ENCODE results near the gene FAM216A. TPM values are rescaled to one million over a fixed set of nuclear protein-coding genes. Genes with fewer than 3 reads are reported as not detected.
"Not testable (repeated sequence)": the region's sequence is repeated elsewhere in the genome, so short reads cannot be mapped to it uniquely, and the experiment has no call there.

The FAM216A gene
- total RNA-seq, 2 experiments from 2014 or later, result 77.1 to 77.3 TPM

GRCh38 chr12:110426406-110426805, 42.2 kb upstream of the FAM216A start:
- ChIA-PET CTCF (interaction anchor here (1.5 kb wide), 1 partner anchor 23 kb away, joined by 6 read pairs; the partner anchor contains the start of gene ARPC3), POLR2A (no interaction called here)
- Mint-ChIP-seq H3K4me1 (ENCODE audit: low read depth) (no peaks in the 10 kb centered on the region), H3K4me3 (no peak overlapping the region), H3K9me3 (no peaks in the 10 kb centered on the region), H3K36me3 (ENCODE audit: low read depth) (no peaks in the 10 kb centered on the region), H3K27ac (no peak overlapping the region), H3K27me3 (no peaks in the 10 kb centered on the region)
- no peak for ATAC-seq
- no peak for DNase-seq
- intact Hi-C loops (cut with micrococcal nuclease), result no loop called here
- TF ChIP-seq CTCF (IDR thresholded peaks at IDR 0.05), result no peak

- ATAC-seq; DNase-seq; H3K9me3 Mint-ChIP-seq; POLR2A ChIA-PET; H3K27me3 Mint-ChIP-seq; H3K4me1 Mint-ChIP-seq (ENCODE audit: low read depth); H3K36me3 Mint-ChIP-seq (ENCODE audit: low read depth); H3K4me3 Mint-ChIP-seq; H3K27ac Mint-ChIP-seq: not testable (repeated sequence)
- intact Hi-C loops (cut with micrococcal nuclease), result loop anchor here (2.0 kb wide), 1 partner anchor 75 kb away; no protein-coding TSS in a partner anchor
- CTCF ChIA-PET, result interaction anchor here (2.6 kb wide), 1 partner anchor 8 kb away, joined by 33 read pairs; no protein-coding TSS in a partner anchor
Measured at GRCh38 chr12:110429676-110430075, 39.0 kb upstream of the FAM216A start.

- Mint-ChIP-seq H3K9me3 (no peaks in the 10 kb centered on the region), H3K4me3 (no peak overlapping the region), H3K27ac (no peak overlapping the region), H3K4me1 (ENCODE audit: low read depth) (peaks cover 5% of the 10 kb centered on the region), H3K36me3 (ENCODE audit: low read depth) (peaks cover 18% of the 10 kb centered on the region), H3K27me3 (no peaks in the 10 kb centered on the region)
- ChIA-PET POLR2A (interaction anchor here (0.6 to 2.0 kb wide), 14 partner anchors 8 to 351 kb away, joined by 3 to 15 read pairs (median 4); partner anchors contain the start of genes ARPC3, ATP2A2 and FAM216A), CTCF (interaction anchor here (0.6 to 4.9 kb wide), 62 partner anchors 8 to 658 kb away, joined by 3 to 71 read pairs (median 4); partner anchors contain the start of genes ANAPC7, ARPC3, ATP2A2 and FAM216A)
- TF ChIP-seq CTCF (IDR thresholded peaks at IDR 0.05), result no peak
- intact Hi-C loops (cut with micrococcal nuclease), result loop anchor here (1.0 to 2.0 kb wide), 2 partner anchors 77 to 332 kb away; no protein-coding TSS in a partner anchor
- DNase-seq (peak; percentile 39), ATAC-seq (peak; percentile 40)
Measured at GRCh38 chr12:110431957-110432587, 36.6 kb upstream of the FAM216A start.

- Mint-ChIP-seq H3K4me1 (ENCODE audit: low read depth) (peaks cover 5% of the 10 kb centered on the region), H3K4me3 (no peak overlapping the region), H3K27ac (no peak overlapping the region), H3K27me3 (no peaks in the 10 kb centered on the region), H3K9me3 (no peaks in the 10 kb centered on the region), H3K36me3 (ENCODE audit: low read depth) (peaks cover 37% of the 10 kb centered on the region)
- CTCF ChIA-PET, result no interaction called here
- DNase-seq, result no peak
- intact Hi-C loops (cut with micrococcal nuclease), result no loop called here
- no peak for ATAC-seq
- POLR2A ChIA-PET, result no interaction called here
- no peak for TF ChIP-seq CTCF (IDR thresholded peaks at IDR 0.05)
Measured at GRCh38 chr12:110436231-110436630, 32.4 kb upstream of the FAM216A start.

GRCh38 chr12:110444455-110444854, 24.2 kb upstream of the FAM216A start:
- ATAC-seq (no peak), DNase-seq (no peak)
- POLR2A ChIA-PET, result interaction anchor here (1.9 kb wide), 1 partner anchor 22 kb away, joined by 5 read pairs; no protein-coding TSS in a partner anchor
- no peak for TF ChIP-seq CTCF (IDR thresholded peaks at IDR 0.05)
- no peak overlapping the region for H3K27ac Mint-ChIP-seq
- CTCF ChIA-PET, result interaction anchor here (10.3 kb wide), 1 partner anchor 12 kb away, joined by 71 read pairs; no protein-coding TSS in a partner anchor
- no peaks in the 10 kb centered on the region for H3K27me3 Mint-ChIP-seq
- peaks cover 37% of the 10 kb centered on the region for H3K36me3 Mint-ChIP-seq (ENCODE audit: low read depth)
- peaks cover 30% of the 10 kb centered on the region for H3K4me1 Mint-ChIP-seq (ENCODE audit: low read depth)
- intact Hi-C loops (cut with micrococcal nuclease), result no loop called here
- H3K4me3 Mint-ChIP-seq, result no peak overlapping the region
- H3K9me3 Mint-ChIP-seq, result no peaks in the 10 kb centered on the region
